Hypothalamus (tissue), 51 donors: Measurements from ENCODE around the gene DPEP2NB.
"Not testable (repeated sequence)": the region's sequence is repeated elsewhere in the genome, so short reads cannot be mapped to it uniquely, and the experiment has no call there.

ENCODE experiments used
- DNase-seq, 51 donors: peaks; one replicate each; lab custom pipeline; 2025; lab: John Stamatoyannopoulos, UW

The DPEP2NB gene

GRCh38 chr16:68015681-68016080 is at the start of gene DPEP2NB:
Gene DPEP2NB, minus strand, starts transcription at chr16:68015911. Its CDS starts 141 bp downstream, at chr16:68015770.
- DNase-seq, result no peak

GRCh38 chr16:68064791-68065365 is 49.2 kb upstream of the DPEP2NB start:
- peak in 34 of 51 donors; percentile 2 to 64 (median 28) for DNase-seq

- DNase-seq, result no peak
Observed at GRCh38 chr16:68062910-68063393, 47.2 kb upstream of the DPEP2NB start.

- no peak for DNase-seq
Observed at GRCh38 chr16:68061396-68061795, 45.7 kb upstream of the DPEP2NB start.

GRCh38 chr16:68059804-68060203 is 44.1 kb upstream of the DPEP2NB start:
- DNase-seq, result no peak

GRCh38 chr16:68055395-68055794 is 39.7 kb upstream of the DPEP2NB start:
- no peak for DNase-seq

- DNase-seq, result no peak
Observed at GRCh38 chr16:68049449-68049848, 33.7 kb upstream of the DPEP2NB start.

- no peak for DNase-seq
Observed at GRCh38 chr16:68047987-68048386, 32.3 kb upstream of the DPEP2NB start.

GRCh38 chr16:68046106-68046505 is 30.4 kb upstream of the DPEP2NB start:
- DNase-seq, result no peak

GRCh38 chr16:68041783-68042182 is 26.1 kb upstream of the DPEP2NB start:
- no peak for DNase-seq

- DNase-seq, result peak in 48 of 51 donors; percentile 8 to 84 (median 58)
Observed at GRCh38 chr16:68040506-68041288, 25.0 kb upstream of the DPEP2NB start.

- DNase-seq, result no peak
Observed at GRCh38 chr16:68037841-68038597, 22.3 kb upstream of the DPEP2NB start.

GRCh38 chr16:68035227-68035626 is 19.5 kb upstream of the DPEP2NB start:
- DNase-seq, result no peak

GRCh38 chr16:68033101-68033500 is 17.4 kb upstream of the DPEP2NB start:
- DNase-seq, result no peak

GRCh38 chr16:68031951-68032350 is 16.2 kb upstream of the DPEP2NB start:
- no peak for DNase-seq

- not testable (repeated sequence) for DNase-seq
Observed at GRCh38 chr16:68030108-68030507, 14.4 kb upstream of the DPEP2NB start.

GRCh38 chr16:68028996-68029395 is 13.3 kb upstream of the DPEP2NB start:
- DNase-seq, result no peak

- DNase-seq, result peak; percentile 29 to 96 (median 85)
Observed at GRCh38 chr16:68022728-68023537, 7.2 kb upstream of the DPEP2NB start, which contains the start of the genes DDX28 and DUS2. Gene DDX28, minus strand, starts transcription at chr16:68023232. Its CDS starts 30 bp downstream, at chr16:68023202. Gene DUS2, plus strand, starts transcription at chr16:68023284. Its CDS starts 14,740 bp downstream, at chr16:68038024.

GRCh38 chr16:68022278-68022727 is 6.6 kb upstream of the DPEP2NB start:
- DNase-seq, result peak in 3 of 51 donors; percentile 23 to 46 (median 36)

- DNase-seq, result no peak
Observed at GRCh38 chr16:68021490-68021889, 5.8 kb upstream of the DPEP2NB start.
